Measurements from ENCODE around the gene ENTPD5.

DNA sequence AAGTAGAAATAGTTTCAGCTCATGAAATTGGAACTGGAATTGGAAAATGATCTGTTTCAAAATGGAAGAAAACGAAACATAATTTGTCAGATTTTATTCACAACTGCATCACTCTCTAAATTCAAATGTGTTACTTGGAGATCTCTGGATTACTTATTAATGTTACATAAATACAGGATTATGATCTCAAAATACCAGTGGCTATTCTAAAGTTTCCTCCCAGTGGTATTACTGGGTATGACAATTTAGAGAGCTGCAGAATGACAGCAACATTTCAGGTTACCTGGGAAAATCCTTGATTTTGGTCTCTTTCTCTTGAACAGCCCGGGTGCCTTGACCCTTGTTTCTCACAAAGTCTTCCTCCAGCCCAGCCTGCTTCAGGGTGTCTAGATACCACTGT is 83.4 kb downstream of the ENTPD5 start:
- TF ChIP-seq, protein P1, sequence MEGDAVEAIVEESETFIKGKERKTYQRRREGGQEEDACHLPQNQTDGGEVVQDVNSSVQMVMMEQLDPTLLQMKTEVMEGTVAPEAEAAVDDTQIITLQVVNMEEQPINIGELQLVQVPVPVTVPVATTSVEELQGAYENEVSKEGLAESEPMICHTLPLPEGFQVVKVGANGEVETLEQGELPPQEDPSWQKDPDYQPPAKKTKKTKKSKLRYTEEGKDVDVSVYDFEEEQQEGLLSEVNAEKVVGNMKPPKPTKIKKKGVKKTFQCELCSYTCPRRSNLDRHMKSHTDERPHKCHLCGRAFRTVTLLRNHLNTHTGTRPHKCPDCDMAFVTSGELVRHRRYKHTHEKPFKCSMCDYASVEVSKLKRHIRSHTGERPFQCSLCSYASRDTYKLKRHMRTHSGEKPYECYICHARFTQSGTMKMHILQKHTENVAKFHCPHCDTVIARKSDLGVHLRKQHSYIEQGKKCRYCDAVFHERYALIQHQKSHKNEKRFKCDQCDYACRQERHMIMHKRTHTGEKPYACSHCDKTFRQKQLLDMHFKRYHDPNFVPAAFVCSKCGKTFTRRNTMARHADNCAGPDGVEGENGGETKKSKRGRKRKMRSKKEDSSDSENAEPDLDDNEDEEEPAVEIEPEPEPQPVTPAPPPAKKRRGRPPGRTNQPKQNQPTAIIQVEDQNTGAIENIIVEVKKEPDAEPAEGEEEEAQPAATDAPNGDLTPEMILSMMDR (tag by site-specific recombination; IDR thresholded peaks at IDR 0.05) = no peak
- TF ChIP-seq ZNF776 (tag by site-specific recombination; IDR thresholded peaks at IDR 0.05; ENCODE audit: borderline replicate concordance) (no peak), ZBTB20 (tag by site-specific recombination; IDR thresholded peaks at IDR 0.05) (no peak), ZNF610 (tag by site-specific recombination; IDR thresholded peaks at IDR 0.05; ENCODE audit: borderline replicate concordance) (no peak)
